Gastrocnemius medialis (tissue), 4 donors: ENCODE data around the gene POLD1. TPM values are rescaled to one million over a fixed set of nuclear protein-coding genes. Genes with fewer than 3 reads are reported as not detected.
A peak's percentile ranks its signal among the peaks of the same experiment; 100 is the strongest.

ENCODE experiments used
- ATAC-seq, 2 donors: fragments of 150-250 bp; one replicate each; pipeline ENCODE4 v1.9.1; 2016
- DNase-seq, 2 donors: peaks; one replicate each; pipeline ENCODE4 v3.0.0-alpha.2; 2019
- H3K27ac ChIP-seq, 4 donors: fragments of 200-600 bp; sonication (generic); 1 replicate in 1 of 4; 2 replicates in 3 of 4; pipeline ENCODE4 v1.5.1; 2016 to 2018; ENCODE audit warnings: mild to moderate bottlenecking in 2 of 4, moderate library complexity in 1 of 4
- H3K27me3 ChIP-seq, 3 donors: fragments of 200-600 bp; sonication (generic) in 2 of 3; 1 replicate in 1 of 3; 2 replicates in 2 of 3; pipeline versions ENCODE4 v1.5.1 to v1.6.0; 2016 to 2019; ENCODE audit warnings: mild to moderate bottlenecking in 1 of 3, moderate library complexity in 1 of 3
- H3K36me3 ChIP-seq, 2 donors: fragments of 200-600 bp; sonication (generic) in 1 of 2; one replicate each; pipeline ENCODE4 v1.5.1; 2017 to 2018
- H3K4me1 ChIP-seq, 2 donors: fragments of 200-600 bp; sonication (generic) in 1 of 2; one replicate each; pipeline ENCODE4 v1.5.1; 2016 to 2017; ENCODE audit warnings: mild to moderate bottlenecking in 2 of 2
- H3K4me3 ChIP-seq, 4 donors: fragments of 200-600 bp; sonication (generic) in 3 of 4; 1 replicate in 1 of 4; 2 replicates in 3 of 4; pipeline ENCODE4 v1.5.1; 2016 to 2019; ENCODE audit warnings: mild to moderate bottlenecking in 2 of 4
- H3K9me3 ChIP-seq, 3 donors: fragments of 200-600 bp; sonication (generic) in 2 of 3; 1 replicate in 1 of 3; 2 replicates in 2 of 3; pipeline ENCODE4 v1.5.1; 2016 to 2019
- POLR2A ChIP-seq, 2 donors: fragments of 450-650 bp; IDR thresholded peaks; one replicate each; pipeline ENCODE4 v1.6.1; 2017; ENCODE audit warnings: antibody characterized with exemption in 2 of 2, mild to moderate bottlenecking in 2 of 2, moderate library complexity in 2 of 2
- in situ Hi-C, 4 donors: fragments of 200-750 bp; cut with MboI; loops; one replicate each; pipeline versions ENCODE4 v1.15.0 to v1.8.0; 2017; ENCODE audit warnings: low sequenced_read_pairs in 4 of 4
- intact Hi-C: fragments of 100-400 bp; cut with DNase I; formaldehyde crosslinking; loops from one replicate; pipeline ENCODE4 v1.15.1; 2023; ENCODE audit warnings: low total_unique reads
- total RNA-seq, 4 donors: library from RNA; depleted of rRNA; stranded (reverse); fragments of >200 nt; gene quantifications; one replicate each; pipeline versions ENCODE4 v1.1.0 to v1.2.3, GENCODE V29; 2016
- TF ChIP-seq, protein P1 (sequence below), 5 experiments: fragments of 450-650 bp in 3 of 5; fragments of 200-600 bp in 2 of 5; sonication (generic) in 2 of 5; IDR thresholded peaks in 4 of 5; conservative IDR thresholded peaks in 1 of 5; 1 replicate in 4 of 5; 2 replicates in 1 of 5; pipeline ENCODE4 v1.5.1; 2016 to 2019; ENCODE audit warnings: antibody characterized with exemption in 5 of 5, mild to moderate bottlenecking in 3 of 5, moderate library complexity in 3 of 5

The POLD1 gene
- total RNA-seq, 4 donors from 2014 or later = 4.0 to 18.3 (median 6.0) TPM

DNA sequence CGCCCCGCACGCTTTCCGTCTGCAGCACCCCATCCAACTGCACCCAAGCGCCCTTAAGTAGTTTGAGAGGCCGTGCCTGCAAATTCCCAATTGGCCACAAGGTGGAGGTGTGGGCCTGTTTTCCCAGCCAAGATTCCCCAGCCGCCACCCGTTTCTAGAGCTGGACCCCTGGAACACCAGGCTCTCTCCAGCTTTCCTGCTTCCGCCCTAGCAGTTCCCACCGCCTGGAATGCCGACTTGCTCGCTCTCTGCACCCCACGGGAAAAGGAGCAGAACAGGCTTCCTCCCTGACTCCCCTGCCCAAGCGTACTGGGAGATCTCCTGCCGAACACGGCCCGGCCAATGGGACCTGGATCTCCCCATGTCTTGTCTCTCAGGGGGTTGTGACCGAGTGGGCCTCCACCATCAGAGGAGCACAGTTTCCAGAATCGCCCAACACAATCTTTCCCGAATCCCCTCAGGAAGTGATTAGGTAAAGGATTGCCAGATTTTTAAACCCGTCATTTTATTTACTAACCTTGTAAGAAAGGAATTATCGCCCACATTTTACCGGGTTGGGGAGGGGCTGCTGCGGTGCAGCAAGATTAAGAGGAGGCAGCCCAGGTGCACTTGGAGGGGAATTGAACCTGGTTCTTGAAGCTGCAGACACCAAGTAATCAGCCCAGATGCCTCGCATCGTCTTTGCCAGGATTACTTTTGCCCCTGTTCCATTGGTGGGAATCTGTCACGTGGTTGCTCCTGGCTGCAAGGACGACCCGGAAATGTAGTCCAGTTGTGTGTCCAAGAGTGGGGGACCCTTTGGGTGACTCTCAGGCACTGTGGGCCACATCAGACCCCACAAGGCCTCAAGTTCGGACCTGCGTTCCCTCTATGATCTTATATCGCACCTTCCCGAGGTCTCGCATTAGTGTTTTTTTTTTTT, 15.2 kb upstream of the POLD1 start:
- DNase-seq = peak; percentile 70 to 83
- Histone ChIP-seq H3K4me1 (peaks cover 3 to 7% of the 10 kb centered on the region in 2 donors), H3K36me3 (no peaks in the 10 kb centered on the region), H3K27ac (peak overlapping the region; percentile 49 to 75 (median 64)), H3K9me3 (no peaks in the 10 kb centered on the region), H3K27me3 (no peaks in the 10 kb centered on the region), H3K4me3 (peak overlapping the region; percentile 64 to 74 (median 68))
- in situ Hi-C loops (loop anchor here (5.0 to 25.0 kb wide), 4 partner anchors 46 to 416 kb away; partner anchors contain the start of gene SPIB (in 2 of the 4)), intact Hi-C loops (loop anchor here (1.0 kb wide), 2 partner anchors 45 to 92 kb away; no protein-coding TSS in a partner anchor)
- TF ChIP-seq, protein P1, sequence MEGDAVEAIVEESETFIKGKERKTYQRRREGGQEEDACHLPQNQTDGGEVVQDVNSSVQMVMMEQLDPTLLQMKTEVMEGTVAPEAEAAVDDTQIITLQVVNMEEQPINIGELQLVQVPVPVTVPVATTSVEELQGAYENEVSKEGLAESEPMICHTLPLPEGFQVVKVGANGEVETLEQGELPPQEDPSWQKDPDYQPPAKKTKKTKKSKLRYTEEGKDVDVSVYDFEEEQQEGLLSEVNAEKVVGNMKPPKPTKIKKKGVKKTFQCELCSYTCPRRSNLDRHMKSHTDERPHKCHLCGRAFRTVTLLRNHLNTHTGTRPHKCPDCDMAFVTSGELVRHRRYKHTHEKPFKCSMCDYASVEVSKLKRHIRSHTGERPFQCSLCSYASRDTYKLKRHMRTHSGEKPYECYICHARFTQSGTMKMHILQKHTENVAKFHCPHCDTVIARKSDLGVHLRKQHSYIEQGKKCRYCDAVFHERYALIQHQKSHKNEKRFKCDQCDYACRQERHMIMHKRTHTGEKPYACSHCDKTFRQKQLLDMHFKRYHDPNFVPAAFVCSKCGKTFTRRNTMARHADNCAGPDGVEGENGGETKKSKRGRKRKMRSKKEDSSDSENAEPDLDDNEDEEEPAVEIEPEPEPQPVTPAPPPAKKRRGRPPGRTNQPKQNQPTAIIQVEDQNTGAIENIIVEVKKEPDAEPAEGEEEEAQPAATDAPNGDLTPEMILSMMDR (IDR thresholded peaks at IDR 0.05 in 4 of 5, conservative IDR thresholded peaks at IDR 0.05 in 1 of 5) = peak; percentile 71 to 93 (median 89)
- no peak for TF ChIP-seq POLR2A (IDR thresholded peaks at IDR 0.05)
- ATAC-seq = peak; percentile 94 to 97

DNA sequence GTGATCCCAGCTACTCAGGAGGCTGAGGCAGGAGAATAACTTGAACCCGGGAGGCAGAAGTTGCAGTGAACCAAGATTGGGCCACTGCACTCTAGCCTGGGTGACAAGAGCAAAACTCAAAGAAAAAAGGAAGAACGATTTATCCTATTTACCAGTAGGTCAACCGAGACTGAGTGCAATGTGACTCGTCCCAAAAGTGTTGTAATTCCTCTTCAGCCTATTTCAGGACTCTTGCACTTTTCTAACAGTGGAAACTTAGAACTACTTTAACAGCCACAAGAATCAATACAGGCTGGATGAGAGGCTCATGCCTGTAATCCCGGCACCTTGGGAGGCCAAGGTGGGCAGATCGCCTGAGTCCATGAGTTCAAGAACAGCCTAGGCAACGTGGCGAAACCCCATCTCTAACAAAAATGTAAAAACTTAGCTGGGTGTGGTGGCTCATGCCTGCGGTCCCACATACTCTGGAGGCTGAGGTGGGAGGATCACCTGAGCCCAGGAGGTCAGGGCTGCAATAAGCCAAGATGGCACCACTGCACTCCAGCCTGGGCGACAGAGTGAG, 12.2 kb upstream of the POLD1 start:
- intact Hi-C loops (no loop called here), in situ Hi-C loops (loop anchor here in 1 of 4 donors (25.0 kb wide), 1 partner anchor 90 kb away; no protein-coding TSS in a partner anchor)
- no peak overlapping the region for H3K27ac ChIP-seq
- ATAC-seq = no peak
- no peaks in the 10 kb centered on the region for H3K9me3 ChIP-seq
- no peaks in the 10 kb centered on the region for H3K27me3 ChIP-seq
- no peak overlapping the region for H3K4me3 ChIP-seq
- no peak for DNase-seq
- peaks cover 8 to 12% of the 10 kb centered on the region in 2 donors for H3K4me1 ChIP-seq
- no peaks in the 10 kb centered on the region for H3K36me3 ChIP-seq
- TF ChIP-seq POLR2A (IDR thresholded peaks at IDR 0.05) = no peak
- TF ChIP-seq, protein P1 (IDR thresholded peaks at IDR 0.05 in 4 of 5, conservative IDR thresholded peaks at IDR 0.05 in 1 of 5) = no peak

DNA sequence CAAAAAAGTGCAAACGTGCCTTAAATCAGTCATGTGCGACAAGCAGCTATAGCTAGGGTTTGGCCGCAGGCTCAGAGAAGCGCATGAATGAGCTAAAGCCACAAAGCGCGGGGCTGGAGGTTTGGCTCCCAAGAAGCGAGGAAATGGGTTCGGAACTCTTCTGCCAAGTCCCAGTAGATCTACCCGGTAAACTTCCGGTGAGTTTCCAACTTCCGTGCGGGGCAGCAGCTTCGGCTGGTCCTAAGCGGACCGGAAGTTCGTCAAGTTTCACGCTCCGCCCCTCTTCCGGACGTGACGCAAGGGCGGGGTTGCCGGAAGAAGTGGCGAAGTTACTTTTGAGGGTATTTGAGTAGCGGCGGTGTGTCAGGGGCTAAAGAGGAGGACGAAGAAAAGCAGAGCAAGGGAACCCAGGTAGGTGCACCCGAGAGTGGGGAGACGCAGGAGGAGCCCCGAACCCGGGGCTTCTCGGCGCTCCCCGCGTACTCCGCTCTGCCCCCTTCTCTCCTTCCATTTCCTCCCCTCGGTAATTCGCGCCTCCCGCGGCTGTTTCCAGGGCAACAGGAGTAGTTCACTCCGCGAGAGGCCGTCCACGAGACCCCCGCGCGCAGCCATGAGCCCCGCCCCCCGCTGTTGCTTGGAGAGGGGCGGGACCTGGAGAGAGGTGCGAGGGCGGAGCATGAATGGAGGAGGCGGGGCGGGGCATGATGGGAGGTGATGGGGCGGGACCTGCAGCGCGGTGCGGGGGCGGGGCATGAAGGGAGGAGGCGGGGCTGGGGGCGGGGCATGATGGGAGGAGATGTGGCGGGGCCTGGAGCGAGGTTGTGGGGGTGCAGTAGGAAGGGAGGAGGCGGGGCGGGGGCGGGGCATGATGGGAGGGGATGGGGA, 7.7 kb upstream of the POLD1 start, which contains the start of gene NR1H2:
NR1H2 (plus strand) TSS at position 292 of the 885 bp plus-strand sequence. CDS start 1,149 bp downstream, outside the sequence.
- ATAC-seq = peak; percentile 98
- no peaks in the 10 kb centered on the region for H3K9me3 ChIP-seq
- peak; percentile 93 to 94 for DNase-seq
- in situ Hi-C loops = no loop called here
- peak within 1 kb of the TSS; percentile 95 to 100 (median 99) for H3K27ac ChIP-seq
- H3K27me3 ChIP-seq = no peaks in the 10 kb centered on the region
- intact Hi-C loops = loop anchor here (1.0 to 5.0 kb wide), 4 partner anchors 8 to 991 kb away; partner anchors contain the start of genes CLDND2, ETFB, JOSD2 and POLD1
- H3K36me3 ChIP-seq = peaks cover 0 to 39% of the 10 kb centered on the region in 2 donors
- H3K4me3 ChIP-seq = peak within 1 kb of the TSS; percentile 71 to 99 (median 96)
- TF ChIP-seq, protein P1 (IDR thresholded peaks at IDR 0.05 in 4 of 5, conservative IDR thresholded peaks at IDR 0.05 in 1 of 5) = no peak
- TF ChIP-seq POLR2A (IDR thresholded peaks at IDR 0.05) = peak; percentile 76 to 83
- peaks cover 8 to 12% of the 10 kb centered on the region in 2 donors for H3K4me1 ChIP-seq

DNA sequence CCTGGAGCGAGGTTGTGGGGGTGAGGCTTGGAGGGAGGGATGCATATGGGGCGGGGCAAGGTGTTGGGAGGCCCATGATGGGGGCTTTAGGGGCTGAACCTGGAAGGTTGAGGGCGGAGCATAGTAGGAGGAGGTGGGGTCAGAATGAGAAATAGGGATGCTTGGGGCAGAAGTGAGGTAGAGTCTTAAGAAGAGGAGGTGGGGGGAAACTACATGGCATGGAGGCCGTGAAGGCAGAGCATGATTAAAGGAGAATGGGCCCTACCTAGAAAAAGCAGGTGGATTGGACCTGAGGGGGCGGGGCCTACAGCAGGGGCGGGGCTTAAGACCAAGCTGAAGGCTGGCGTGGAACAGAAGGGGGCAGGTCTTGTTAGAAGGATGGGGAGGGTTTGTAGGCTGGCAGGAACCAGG, 7.1 kb upstream of the POLD1 start:
- H3K4me3 ChIP-seq = peak overlapping the region in 2 of 4 donors; percentile 93 to 99
- no peak for ATAC-seq
- H3K36me3 ChIP-seq = peaks cover 0 to 46% of the 10 kb centered on the region in 2 donors
- H3K27me3 ChIP-seq = no peaks in the 10 kb centered on the region
- no peak for DNase-seq
- no peaks in the 10 kb centered on the region for H3K9me3 ChIP-seq
- intact Hi-C loops (loop anchor here (2.0 to 5.0 kb wide), 3 partner anchors 52 to 990 kb away; partner anchors contain the start of genes CLDND2, ETFB and JOSD2), in situ Hi-C loops (no loop called here)
- H3K27ac ChIP-seq = peak overlapping the region; percentile 95 to 100 (median 99)
- no peak for TF ChIP-seq POLR2A (IDR thresholded peaks at IDR 0.05)
- TF ChIP-seq, protein P1 (IDR thresholded peaks at IDR 0.05 in 4 of 5, conservative IDR thresholded peaks at IDR 0.05 in 1 of 5) = no peak
- H3K4me1 ChIP-seq = peaks cover 8 to 12% of the 10 kb centered on the region in 2 donors
